ENCODE measurements around the gene HSPB7. TPM values are rescaled to one million over a fixed set of nuclear protein-coding genes. Genes with fewer than 3 reads are reported as not detected.

HSPB7 gene
- total and polyA plus RNA-seq, 2 experiments from 2014 or later = 0.13 TPM; not detected in 1

GRCh38 chr1:16011936-16012589 is 5.8 kb downstream of the HSPB7 start:
- H3K27ac Mint-ChIP-seq = no peak overlapping the region; the same call in 1 of the 2 replicates

DNA sequence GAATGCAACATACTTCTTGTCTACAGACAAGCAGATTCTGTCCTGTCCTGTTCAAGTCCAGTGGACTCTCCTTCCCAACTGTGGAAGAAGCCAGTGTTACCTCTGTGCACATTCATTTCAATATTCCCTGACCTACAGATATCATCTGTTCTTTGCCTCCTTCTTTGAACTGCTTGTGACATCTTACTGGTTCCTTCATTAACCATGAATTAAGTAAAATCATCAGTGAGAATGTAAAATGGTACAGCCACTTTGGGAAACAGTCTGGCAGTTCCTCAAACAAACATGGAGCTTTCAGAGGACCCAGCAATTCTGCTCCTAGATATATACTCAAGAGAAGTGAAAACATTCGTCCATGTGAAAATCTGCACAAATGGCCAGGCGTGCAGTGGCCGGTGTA is 7.0 kb downstream of the HSPB7 start:
- no peak overlapping the region for H2AFZ ChIP-seq
- H3K4me2 ChIP-seq = no peak overlapping the region
- no peaks in the 10 kb centered on the region for H3K79me2 ChIP-seq (replicated peaks; ENCODE audit: insufficient read depth)
- H3K27ac Mint-ChIP-seq = no peak overlapping the region
- H3K4me1 Mint-ChIP-seq = peaks cover 39% of the 10 kb centered on the region
- DNase-seq (ENCODE audit: low spot score) (no peak), ATAC-seq (no peak)
- H3K36me3 Mint-ChIP-seq (ENCODE audit: low read depth) = no peaks in the 10 kb centered on the region
- peaks cover 6% of the 10 kb centered on the region; the same call in 1 of the 2 replicates for H3F3A ChIP-seq (replicated peaks; ENCODE audit: low read depth)
- H3K9me2 ChIP-seq (ENCODE audit: insufficient read depth) = no peaks in the 10 kb centered on the region
- H3K4me1 ChIP-seq (ENCODE audit: insufficient read depth) = peaks cover 19% of the 10 kb centered on the region
- no peaks in the 10 kb centered on the region for H4K20me1 ChIP-seq (replicated peaks; ENCODE audit: insufficient read depth)
- H3K27ac ChIP-seq (ENCODE audit: low read depth) = no peak overlapping the region
- H3K4me3 ChIP-seq = no peak overlapping the region
- no peaks in the 10 kb centered on the region for H3K36me3 ChIP-seq (ENCODE audit: insufficient read depth)
- no peaks in the 10 kb centered on the region for H3K9me3 Mint-ChIP-seq
- no peak overlapping the region for H3K4me3 Mint-ChIP-seq
- peaks cover 16% of the 10 kb centered on the region for H3K27me3 Mint-ChIP-seq (ENCODE audit: insufficient read depth, low read depth, poor library complexity)
- TF ChIP-seq ZNF462 (CRISPR knock-in tag; IDR thresholded peaks at IDR 0.05) = no peak
- TF ChIP-seq, protein P1, sequence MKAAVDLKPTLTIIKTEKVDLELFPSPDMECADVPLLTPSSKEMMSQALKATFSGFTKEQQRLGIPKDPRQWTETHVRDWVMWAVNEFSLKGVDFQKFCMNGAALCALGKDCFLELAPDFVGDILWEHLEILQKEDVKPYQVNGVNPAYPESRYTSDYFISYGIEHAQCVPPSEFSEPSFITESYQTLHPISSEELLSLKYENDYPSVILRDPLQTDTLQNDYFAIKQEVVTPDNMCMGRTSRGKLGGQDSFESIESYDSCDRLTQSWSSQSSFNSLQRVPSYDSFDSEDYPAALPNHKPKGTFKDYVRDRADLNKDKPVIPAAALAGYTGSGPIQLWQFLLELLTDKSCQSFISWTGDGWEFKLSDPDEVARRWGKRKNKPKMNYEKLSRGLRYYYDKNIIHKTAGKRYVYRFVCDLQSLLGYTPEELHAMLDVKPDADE (IDR thresholded peaks at IDR 0.05) = no peak
- no peak for TF ChIP-seq ZNF331 (CRISPR knock-in tag; IDR thresholded peaks at IDR 0.05; ENCODE audit: low read depth)
- TF ChIP-seq NANOG (IDR thresholded peaks at IDR 0.05; ENCODE audit: borderline replicate concordance) = no peak
- TF ChIP-seq EZH2 (IDR thresholded peaks at IDR 0.05; ENCODE audit: low read depth, unreplicated experiment) = no peak
- TF ChIP-seq POLR2AphosphoS5 (IDR thresholded peaks at IDR 0.05; ENCODE audit: low read depth) = no peak
- no peaks in the 10 kb centered on the region for H3K27me3 ChIP-seq (ENCODE audit: insufficient read depth)

More at GRCh38 chr1:16011936-16012589, 5.8 kb downstream of the HSPB7 start:
- peaks cover 46% of the 10 kb centered on the region for H3K4me1 Mint-ChIP-seq
- H3K4me3 ChIP-seq = peak overlapping the region; percentile 61
- no peak for DNase-seq (ENCODE audit: low spot score)
- ATAC-seq = no peak
- peak overlapping the region; percentile 59; the same call in 2 of the 3 replicates for H3K4me3 Mint-ChIP-seq
- H3K27ac ChIP-seq (ENCODE audit: low read depth) = peak overlapping the region; percentile 87
- no peaks in the 10 kb centered on the region for H3K79me2 ChIP-seq (replicated peaks; ENCODE audit: insufficient read depth)
- H3K9me2 ChIP-seq (ENCODE audit: insufficient read depth) = no peaks in the 10 kb centered on the region
- no peaks in the 10 kb centered on the region for H4K20me1 ChIP-seq (replicated peaks; ENCODE audit: insufficient read depth)
- no peaks in the 10 kb centered on the region for H3K9me3 Mint-ChIP-seq
- no peaks in the 10 kb centered on the region for H3K27me3 ChIP-seq (ENCODE audit: insufficient read depth)
- peaks cover 6% of the 10 kb centered on the region; the same call in 1 of the 2 replicates for H3F3A ChIP-seq (replicated peaks; ENCODE audit: low read depth)
- no peaks in the 10 kb centered on the region for H3K36me3 Mint-ChIP-seq (ENCODE audit: low read depth)
- H3K27me3 Mint-ChIP-seq (ENCODE audit: insufficient read depth, low read depth, poor library complexity) = peaks cover 16% of the 10 kb centered on the region
- TF ChIP-seq ZNF114 (CRISPR knock-in tag; IDR thresholded peaks at IDR 0.05) (no peak), EZH2phosphoT487 (IDR thresholded peaks at IDR 0.05; ENCODE audit: unreplicated experiment) (no peak), EZH2 (IDR thresholded peaks at IDR 0.05; ENCODE audit: low read depth, unreplicated experiment) (no peak), ZNF331 (CRISPR knock-in tag; IDR thresholded peaks at IDR 0.05; ENCODE audit: low read depth) (no peak)
- peak overlapping the region; percentile 83 for H3K4me2 ChIP-seq
- H3K4me1 ChIP-seq (ENCODE audit: insufficient read depth) = peaks cover 30% of the 10 kb centered on the region
- no peaks in the 10 kb centered on the region for H3K36me3 ChIP-seq (ENCODE audit: insufficient read depth)
- peak overlapping the region; percentile 87; the same call in 1 of the 2 replicates for H2AFZ ChIP-seq
